CMK (cell line): ENCODE measurements around the gene OXER1.

Source experiments
- DNase-seq: peaks from one replicate; pipeline ENCODE4 v3.0.0-alpha.2; 2010; ENCODE audit warnings: low read depth

The OXER1 gene, protein sequence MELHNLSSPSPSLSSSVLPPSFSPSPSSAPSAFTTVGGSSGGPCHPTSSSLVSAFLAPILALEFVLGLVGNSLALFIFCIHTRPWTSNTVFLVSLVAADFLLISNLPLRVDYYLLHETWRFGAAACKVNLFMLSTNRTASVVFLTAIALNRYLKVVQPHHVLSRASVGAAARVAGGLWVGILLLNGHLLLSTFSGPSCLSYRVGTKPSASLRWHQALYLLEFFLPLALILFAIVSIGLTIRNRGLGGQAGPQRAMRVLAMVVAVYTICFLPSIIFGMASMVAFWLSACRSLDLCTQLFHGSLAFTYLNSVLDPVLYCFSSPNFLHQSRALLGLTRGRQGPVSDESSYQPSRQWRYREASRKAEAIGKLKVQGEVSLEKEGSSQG

DNA sequence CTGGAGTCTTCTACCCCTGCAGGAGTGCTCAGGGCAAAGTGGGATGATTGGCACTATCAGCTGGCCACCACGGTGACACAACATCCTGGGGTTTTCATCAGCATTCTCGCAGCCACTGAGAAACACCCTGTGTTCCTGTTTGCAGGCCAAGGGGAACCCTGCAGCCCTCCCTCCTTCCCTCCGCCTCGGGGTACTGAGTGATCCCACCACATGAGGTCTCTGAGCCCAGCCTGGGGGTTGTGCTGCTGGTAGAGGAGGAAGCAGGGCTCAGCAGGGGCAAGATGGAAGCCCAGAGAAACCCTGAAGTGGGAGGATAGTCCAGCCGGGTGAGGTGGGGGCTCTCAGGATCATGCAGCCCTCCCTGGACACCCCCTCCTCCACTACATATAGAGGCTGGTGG is at the start of gene OXER1:
TSS of gene OXER1 (minus strand) at position 40 of the 400 bp plus-strand sequence. CDS start 73 bp downstream, outside the sequence.
- peak; percentile 40 for DNase-seq

DNA sequence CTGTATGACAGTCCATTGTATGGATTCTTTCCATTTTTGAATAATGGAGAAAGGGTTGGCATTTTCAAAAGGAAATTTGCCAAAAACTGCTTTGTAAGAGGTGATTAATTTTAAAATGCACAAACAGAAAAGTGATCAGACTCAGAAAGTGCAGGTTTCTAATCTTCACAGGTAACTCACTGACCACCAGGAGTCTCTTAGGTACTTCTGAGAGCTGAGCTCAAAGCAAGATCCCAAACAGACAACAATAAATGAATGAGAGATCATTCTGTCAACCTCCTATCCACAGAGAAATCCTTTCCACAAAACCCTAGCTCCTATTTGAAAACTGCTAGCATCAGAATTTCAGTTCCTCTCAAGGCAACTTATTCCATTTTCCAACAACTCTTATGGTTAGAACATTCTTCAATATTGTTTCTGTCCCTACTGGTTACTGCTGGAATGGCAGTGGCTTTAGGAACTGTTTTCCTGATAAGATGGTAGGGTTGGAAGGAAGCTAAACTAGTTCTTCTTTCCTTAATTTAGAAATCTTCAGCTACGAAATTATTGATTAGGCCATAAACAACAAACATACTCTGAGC is 49.1 kb upstream of the OXER1 start:
- DNase-seq: no peak

DNA sequence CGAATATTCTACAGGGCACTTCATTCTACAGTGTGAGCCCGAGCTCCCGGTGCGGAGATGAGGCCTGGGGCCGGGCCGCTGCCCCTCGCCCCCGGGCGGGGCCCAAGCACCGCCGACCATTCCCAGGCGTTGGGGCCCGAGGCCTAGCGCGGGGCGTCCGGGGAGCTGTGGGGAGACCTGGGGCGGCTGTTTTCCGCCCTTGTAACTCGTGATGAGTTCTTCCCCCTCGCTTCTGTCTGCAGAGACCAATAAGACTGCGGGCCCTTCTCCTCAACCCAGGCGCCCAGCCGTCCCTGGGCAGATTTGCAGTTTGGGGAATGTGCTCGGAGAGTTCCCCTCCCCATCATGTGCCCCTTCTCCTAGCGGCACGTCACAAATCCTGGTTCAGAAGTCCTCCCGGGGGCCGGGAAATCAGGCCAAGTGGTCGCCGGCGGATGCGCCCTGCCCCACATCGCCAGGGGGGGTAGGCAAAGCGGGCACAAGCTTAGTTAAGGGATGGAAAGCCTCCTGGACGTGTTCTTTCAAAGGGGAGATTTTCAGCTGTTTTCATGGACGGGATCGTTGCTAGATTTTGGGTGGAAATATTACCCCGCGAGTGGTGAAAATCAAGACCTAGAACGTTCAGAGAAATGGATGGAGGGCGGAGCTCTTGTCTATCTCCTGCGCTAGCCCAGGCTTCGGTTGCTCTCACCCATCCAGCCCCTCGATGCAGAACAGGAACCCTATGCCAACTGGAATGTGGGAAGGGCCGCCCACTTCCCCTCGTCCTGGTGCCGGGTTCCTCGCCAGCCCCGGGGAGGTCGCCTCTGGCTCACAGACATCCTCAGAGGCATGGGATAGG is 47.3 kb upstream of the OXER1 start:
- peak; percentile 48 for DNase-seq

DNA sequence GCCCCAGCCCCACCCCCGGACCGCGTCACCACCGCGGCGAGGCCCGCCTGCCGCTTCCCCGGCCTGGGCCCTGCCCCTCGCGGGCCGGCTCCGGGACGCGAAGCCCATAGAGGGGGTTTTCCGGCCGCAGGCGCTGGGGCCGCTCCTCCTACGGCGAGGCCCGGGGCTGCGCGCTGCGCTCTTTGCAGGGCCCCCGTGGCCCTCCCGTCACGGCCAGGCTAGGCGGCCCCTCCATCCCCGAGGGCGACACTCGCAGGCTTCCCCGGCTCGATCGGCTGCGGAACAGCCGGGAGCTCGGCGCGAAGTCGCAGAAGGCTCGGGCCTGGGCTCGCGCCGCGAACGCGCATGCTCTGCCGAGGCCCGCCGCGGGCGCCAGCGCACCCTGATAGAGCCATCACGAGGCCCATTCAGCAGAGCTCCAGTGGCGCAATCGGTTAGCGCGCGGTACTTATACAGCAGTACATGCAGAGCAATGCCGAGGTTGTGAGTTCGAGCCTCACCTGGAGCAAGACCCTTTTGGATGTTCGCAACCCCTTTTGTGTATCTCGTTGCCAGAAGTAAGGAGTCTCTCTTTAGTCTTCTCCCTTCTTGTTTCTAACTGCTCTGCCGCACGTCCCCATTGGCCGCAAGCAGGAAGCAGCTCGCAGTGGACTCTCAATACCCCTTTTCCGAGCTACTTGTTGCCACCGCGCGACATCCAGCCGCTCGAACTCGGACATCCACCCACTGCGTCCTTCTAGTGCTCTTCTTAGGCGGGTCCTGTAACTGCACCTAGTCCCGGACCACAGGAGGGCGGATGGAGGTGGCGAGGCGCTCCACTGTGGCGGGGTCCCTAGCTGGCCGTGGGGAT is 46.4 kb upstream of the OXER1 start:
- DNase-seq: peak; percentile 94

DNA sequence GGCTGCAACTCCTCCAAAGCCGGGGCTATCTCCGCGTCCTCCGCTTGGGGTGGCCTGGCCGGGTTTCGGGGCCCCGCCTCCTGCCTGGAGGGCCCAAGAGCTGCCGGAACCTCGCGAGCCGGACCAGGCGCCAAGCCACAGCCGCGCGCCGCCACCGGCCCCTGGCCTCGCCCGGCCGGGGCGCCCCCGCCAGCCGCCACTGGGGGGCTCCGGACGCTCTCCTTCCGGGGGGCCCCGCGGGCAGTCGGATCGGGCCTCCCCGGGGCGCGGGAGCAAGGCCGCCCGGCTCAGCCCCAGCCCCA is 45.8 kb upstream of the OXER1 start:
- peak; percentile 42 for DNase-seq

DNA sequence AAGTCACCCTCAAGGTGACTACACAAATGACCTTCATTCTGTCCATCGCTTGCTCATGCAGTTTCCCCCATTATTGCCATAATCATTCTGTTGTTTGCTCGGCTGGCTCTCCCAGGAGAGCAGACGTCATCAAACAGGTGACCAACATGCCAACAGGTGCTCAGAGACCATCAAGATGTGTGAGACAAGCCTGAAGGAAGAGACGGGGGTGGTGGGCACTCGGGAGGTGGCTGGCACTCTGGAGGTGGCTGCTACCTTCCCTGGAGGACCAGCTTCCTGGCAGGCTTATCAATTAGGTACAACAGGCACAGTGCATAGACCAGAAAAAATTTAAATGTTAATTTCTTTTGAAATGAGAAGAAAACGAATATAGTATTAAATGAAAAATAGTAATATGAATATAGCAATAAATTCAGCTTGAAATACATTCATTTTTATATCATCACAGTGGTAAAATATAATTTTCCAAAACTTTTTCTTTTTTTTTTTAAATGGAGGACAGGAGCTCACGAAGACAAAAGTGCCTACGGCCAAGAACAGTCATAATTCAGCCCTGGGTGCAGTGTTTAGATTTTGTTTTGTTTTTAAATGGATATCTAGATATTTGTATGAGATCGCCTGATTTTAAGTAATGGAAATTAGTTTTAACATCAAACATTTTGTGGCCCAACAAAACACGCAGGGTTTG is 45.3 kb upstream of the OXER1 start:
- no peak for DNase-seq

DNA sequence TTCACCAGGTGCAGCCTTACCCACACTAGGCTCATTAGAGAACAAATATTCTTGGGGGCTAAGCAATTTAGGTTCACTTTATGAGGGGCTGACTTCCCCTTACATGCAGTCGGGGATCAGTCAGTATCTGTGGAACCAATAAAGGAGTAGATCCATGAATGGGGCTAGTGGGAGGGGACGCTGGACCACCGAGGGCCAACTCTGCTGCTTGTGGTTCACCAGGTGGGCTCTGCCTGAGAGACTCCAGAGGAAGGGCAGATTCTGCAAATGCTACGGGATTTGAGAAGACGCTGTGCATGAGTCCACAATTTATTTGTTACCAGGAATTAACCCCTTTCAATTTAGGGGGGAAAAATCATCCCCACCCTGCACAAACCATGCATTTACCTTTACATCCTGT is 44.4 kb upstream of the OXER1 start:
- no peak for DNase-seq

DNA sequence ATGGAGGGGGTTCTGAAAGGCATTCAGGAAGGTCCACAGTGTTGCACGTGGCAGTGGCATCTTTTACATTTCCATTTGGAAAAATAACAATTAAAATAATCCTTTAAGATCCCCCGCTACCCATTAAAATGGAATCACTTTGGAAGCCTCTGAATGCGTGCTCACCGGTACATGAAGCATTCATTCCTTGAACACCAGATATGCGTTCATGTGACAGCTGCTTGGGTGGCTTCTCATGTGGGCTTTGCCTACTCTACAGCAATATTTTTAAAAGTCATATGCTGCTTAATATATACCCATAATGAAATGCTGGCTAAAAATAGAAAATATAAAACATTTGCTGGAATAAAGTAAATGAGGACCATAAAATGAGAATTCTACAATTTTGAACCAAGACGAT is 42.9 kb upstream of the OXER1 start:
- DNase-seq: no peak

DNA sequence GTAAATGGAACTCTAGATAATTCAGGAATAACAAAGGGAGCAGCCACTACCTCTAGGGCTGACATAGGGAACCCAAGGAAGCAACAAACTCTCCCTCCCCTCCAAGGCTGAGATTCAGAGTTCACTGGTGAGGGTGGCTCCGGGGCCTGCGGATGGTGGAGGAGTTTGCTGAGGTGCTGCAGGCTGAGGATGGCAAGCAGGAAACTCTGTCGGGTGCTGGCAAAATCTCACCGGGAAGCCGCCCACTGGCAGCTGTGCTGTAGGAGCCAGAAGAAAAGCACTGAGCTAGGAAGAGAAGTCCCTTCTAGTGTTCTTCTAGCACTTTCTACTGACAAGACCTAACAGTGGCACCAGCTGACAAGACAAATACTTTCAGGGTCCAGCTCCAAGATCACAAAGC is 41.0 kb upstream of the OXER1 start:
- no peak for DNase-seq

DNA sequence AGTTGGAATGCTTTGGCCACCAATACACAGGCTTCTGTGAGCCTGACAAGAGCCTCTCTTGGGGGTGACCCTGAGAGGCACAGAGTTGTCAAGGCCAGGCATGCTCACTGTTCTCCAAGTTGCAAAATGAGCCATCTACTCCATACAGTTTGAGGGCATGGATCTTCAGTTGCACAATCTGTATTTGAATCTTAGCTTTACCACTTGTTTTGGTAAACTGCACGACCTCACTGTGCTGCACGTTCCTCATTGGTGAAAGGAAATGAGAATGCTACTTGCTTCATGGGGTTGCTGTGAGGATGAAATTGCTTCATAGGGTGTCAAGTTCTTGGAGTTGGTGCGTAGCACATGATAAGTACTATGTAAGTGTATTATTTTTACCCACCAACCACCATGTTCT is 40.4 kb upstream of the OXER1 start:
- no peak for DNase-seq

DNA sequence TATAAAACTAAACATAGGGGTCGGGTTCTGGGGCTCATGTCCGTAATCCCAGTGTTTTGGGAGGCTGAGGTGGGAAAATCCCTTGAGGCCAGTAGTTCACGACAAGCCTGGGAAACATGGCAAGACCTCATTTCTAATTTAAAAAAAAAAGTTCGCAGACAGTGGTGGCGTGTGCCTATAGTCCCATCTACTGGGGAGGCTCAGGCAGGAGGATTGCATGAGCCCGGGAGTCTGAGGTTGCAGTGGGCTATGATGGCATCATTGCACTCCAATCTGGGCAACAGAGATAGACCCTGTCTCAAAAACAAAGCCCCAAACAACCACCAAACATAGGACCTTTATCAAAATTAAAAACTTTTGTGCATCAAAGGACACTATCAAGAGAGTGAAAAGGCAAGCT is 38.2 kb upstream of the OXER1 start:
- DNase-seq: no peak

DNA sequence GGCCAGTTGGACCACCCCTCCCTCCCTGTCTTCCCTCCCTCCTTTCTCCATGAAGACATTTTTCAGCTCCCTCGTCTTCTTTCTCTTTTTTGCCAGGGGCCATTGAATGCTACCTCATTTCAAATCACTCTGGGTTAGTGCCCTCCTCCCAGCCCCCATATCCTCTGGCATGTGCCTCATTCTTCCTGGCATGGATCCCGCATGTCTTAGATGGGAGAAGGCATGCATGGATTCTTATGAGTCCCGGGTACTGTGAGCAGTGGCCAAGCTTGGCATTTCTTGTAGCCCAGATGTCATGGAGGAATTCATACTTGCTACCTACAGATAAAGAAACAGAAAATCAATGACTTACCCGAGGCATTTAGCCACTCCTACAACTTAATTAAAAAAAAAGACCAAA is 37.4 kb upstream of the OXER1 start:
- no peak for DNase-seq

DNA sequence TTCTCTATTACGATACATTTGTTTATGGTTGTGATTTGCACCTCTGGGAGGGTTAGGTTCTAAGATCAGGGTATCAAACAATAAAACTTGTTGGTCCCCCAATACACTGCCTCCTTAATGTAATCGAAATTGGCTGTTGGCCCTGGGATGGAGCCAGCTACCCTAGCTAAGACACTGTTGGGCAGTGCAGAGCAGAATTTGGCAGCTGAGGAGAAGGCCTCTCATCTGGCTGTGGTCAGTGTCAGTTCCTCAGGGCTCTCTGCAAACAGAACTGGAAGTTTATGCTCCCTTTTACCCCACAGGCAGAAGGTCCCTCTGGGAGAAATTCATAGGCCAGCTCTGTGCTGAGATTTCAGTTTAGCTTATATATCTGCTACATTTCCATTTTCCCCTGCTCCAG is 37.0 kb upstream of the OXER1 start:
- DNase-seq: no peak

DNA sequence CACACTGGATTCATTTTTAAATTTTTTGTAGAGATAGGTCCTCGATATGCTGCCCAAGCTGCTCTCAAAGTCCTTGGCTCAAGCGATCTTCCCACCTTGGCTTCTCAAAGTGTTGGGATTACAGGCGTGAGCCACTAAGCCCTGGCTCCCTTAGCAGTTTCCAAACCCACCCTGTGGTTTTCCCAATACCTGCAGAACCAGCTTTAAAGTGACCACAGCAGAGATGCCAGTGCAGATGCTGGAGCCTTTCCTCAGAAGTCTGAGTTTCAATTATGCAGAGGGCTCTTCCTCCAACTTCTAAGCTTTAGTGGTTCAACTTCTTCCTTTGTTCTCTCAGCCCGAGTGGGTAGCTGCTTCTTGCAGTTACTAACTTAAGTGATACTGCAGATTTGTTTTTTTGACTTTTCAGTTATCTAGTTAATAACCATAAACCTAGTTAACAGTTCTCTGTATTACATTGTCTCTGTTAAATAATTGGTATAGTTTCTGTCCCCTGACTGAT is 36.6 kb upstream of the OXER1 start:
- DNase-seq: no peak

DNA sequence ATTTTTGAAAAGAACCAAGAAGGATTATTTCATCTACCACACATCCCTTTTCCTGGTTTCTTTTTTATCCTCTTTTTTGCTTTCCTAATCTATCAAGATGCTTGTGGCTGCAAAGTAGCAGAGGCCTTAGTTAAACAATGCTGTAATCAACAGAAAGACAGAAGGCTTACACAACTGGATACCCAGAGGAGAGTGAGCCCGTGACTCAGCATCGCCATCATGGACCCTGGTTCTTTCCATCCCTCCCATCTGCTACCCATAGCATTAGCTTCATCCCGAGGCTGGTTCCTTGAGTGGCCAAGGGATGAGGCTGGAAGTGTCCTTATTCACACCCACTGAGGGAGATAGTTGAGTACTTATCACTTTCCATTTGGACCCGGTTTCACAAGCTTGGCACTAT is 35.9 kb upstream of the OXER1 start:
- no peak for DNase-seq

DNA sequence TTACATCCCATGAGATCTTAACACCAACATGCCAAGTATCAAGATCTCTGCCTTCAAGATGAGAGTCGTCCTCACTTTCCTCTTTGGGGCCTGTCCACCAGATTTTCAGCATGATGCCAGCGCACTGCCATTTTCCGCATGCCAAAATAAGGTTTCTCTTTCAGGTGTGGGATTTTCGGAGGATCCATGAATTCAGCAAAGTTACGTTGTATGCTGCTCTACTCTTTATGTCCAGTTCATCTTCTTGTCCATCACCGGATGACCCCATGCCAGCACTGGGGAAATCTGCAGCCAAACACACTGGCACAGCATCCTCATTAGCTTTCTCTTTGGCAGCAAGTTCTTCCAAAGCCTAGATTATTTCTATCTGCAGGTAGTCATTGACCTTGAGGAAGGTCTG is 33.3 kb upstream of the OXER1 start:
- DNase-seq: no peak

DNA sequence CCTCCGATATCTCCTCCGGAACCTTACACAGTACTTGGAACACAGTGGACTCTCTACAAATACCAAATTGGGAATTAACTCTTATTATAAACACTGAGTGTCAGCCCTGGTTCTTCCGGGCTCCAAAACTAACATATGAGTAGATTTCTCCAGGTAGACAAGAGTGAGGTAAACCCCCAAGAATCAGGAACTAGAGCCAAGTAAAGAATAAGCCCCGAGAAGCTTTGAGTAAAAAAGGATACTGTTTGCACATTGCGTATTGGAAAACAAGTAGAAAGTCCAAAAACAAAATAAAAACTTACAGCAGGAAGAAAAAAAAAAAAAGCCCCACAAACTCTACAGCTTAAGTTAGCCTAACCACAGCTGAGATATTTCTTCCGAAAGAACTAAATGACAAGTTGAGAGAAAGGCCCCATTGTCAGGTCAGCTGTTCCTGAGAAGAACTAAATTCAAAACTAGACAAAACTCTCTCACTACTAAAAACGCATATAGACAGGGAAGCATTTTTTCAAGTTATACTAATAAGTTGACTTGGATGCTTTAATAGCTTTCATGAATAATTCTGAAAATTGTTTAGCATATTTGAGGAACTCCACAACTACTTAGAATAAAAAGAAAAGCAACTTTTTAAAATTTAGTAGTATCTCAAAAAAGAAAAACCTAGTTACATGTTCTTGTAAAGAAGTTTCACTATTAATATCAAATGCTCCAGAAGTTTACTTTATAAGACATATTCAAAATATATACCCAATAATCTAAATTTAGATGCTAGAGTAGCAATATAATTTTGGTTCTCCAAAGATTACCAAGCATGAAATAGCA is 32.7 kb upstream of the OXER1 start:
- no peak for DNase-seq

DNA sequence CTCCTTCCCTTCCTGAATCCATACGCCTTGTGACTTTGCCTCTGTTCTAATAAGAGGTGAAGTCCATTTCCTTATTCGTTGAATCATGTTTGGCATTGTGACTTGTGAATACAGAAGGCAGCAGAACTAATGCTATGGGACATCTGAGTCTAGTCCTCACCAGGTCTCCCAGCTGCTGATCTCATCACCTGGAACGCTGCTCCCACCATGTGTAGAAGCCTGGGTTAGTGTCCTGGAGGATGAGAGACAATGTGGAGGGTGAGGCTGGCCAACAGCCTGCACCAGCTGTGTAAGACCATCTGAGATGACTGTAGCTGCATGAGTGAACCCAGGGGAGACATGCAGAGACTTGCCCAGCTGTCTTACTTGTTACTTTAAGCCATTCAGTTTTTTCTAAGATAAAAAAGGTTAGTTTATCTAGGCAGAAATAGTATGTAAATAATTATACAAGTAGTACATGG is 31.9 kb upstream of the OXER1 start:
- no peak for DNase-seq

DNA sequence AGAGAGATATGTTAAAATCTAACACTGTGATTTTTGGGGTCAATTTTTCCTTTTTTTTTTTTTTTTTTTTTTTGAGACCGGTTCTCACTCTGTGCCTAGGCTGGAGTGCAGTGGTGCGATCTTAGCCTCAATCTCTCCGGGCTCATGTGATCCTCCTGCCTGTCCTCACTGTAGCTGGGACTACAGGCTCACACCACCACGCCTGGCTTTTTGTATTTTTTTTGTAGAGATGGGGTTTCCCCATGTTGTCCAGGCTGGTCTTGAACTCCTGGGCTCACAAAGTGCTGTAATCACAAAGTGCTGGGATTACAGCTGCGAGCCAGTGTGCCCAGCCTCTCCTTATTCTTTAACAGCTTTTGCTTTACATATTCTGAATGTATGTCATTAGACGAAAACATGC is 31.3 kb upstream of the OXER1 start:
- no peak for DNase-seq

DNA sequence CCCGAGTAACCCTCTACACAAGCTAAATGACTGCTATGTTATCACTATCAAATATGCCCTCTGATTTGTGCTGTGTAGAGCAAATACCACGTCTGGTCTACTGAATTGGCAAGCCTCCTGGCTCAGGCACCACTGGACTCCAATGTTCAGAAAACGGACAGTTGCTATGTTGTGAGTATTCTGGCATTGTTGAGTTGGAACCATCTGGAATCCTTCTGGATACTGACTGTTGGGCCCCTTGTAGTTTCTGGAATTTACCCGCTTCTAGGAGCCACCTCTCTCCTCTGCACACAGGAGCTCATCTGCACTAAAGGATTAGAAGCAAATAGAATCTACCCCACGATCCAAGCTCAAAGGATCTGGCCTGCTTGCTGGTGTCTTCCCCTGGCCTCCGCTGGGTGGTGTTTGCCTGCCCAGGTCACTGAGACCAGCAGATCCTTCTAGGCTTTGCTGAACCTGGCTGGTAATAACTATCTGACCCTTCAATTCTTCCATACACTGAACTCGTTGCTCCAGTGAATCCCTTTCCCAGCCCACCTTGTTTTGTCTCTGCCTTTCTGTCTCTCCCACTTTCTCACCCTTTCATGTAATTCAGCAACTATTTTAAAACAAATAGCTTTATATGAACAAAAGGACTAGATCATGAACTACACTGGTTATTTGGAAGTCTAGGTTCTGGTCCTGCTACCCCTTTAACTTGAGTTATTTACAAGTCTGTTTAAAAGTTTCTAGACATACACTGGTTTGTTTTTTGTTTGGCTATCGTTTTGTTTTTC is 30.5 kb upstream of the OXER1 start:
- DNase-seq: no peak
